Vagina (tissue), 2 donors: ENCODE results near the gene BCL7B. TPM values are rescaled to one million over a fixed set of nuclear protein-coding genes. Genes with fewer than 3 reads are reported as not detected.
"Not testable (repeated sequence)": the region's sequence is repeated elsewhere in the genome, so short reads cannot be mapped to it uniquely, and the experiment has no call there.

ENCODE experiments used
- DNase-seq, 2 donors: peaks; one replicate each; pipeline ENCODE4 v3.0.0-alpha.2; 2017; ENCODE audit errors: extremely low spot score in 2 of 2
- H3K27ac ChIP-seq: fragments of 200-600 bp; sonication (generic); one replicate; pipeline ENCODE4 v1.5.1; 2019
- H3K27me3 ChIP-seq: fragments of 200-600 bp; sonication (generic); one replicate; pipeline ENCODE4 v1.5.1; 2019
- H3K36me3 ChIP-seq, 2 donors: fragments of 200-600 bp; sonication (generic); one replicate each; pipeline ENCODE4 v1.5.1; 2017 to 2019
- H3K4me1 ChIP-seq: fragments of 200-600 bp; sonication (generic); one replicate; pipeline ENCODE4 v1.5.1; 2019
- H3K4me3 ChIP-seq, 2 donors: fragments of 200-600 bp; sonication (generic); 1 replicate in 1 of 2; 2 replicates in 1 of 2; pipeline ENCODE4 v1.5.1; 2016 to 2019
- H3K9me3 ChIP-seq: fragments of 200-600 bp; sonication (generic); one replicate; pipeline ENCODE4 v1.5.1; 2019
- POLR2A ChIP-seq, 2 donors: fragments of 450-650 bp; IDR thresholded peaks; one replicate each; pipeline ENCODE4 v1.6.1; 2017; ENCODE audit warnings: antibody characterized with exemption in 2 of 2, mild to moderate bottlenecking in 2 of 2, moderate library complexity in 2 of 2
- POLR2AphosphoS5 ChIP-seq, 2 donors: sonication (generic); formaldehyde crosslinking; IDR thresholded peaks; one replicate each; pipeline ENCODE4 v1.9.0; 2017; ENCODE audit warnings: antibody characterized with exemption in 2 of 2, mild to moderate bottlenecking in 2 of 2, low read depth in 1 of 2; ENCODE audit not compliant: insufficient read depth in 1 of 2
- intact Hi-C: fragments of 100-400 bp; cut with DNase I; formaldehyde crosslinking; loops from one replicate; pipeline ENCODE4 v1.15.1; 2023
- total RNA-seq: library from RNA; depleted of rRNA; stranded (reverse); fragments of >200 nt; gene quantifications from one replicate; pipeline ENCODE4 v1.2.3, GENCODE V29; 2016
- TF ChIP-seq, protein P1 (sequence below), 3 experiments: fragments of 450-650 bp in 2 of 3; fragments of 200-600 bp in 1 of 3; sonication (generic) in 1 of 3; IDR thresholded peaks; one replicate each; pipeline ENCODE4 v1.5.1; 2017 to 2019; ENCODE audit warnings: antibody characterized with exemption in 3 of 3, mild to moderate bottlenecking in 2 of 3, moderate library complexity in 2 of 3

Gene BCL7B
- total RNA-seq, 1 donor from 2014 or later, result 57.0 TPM

DNA sequence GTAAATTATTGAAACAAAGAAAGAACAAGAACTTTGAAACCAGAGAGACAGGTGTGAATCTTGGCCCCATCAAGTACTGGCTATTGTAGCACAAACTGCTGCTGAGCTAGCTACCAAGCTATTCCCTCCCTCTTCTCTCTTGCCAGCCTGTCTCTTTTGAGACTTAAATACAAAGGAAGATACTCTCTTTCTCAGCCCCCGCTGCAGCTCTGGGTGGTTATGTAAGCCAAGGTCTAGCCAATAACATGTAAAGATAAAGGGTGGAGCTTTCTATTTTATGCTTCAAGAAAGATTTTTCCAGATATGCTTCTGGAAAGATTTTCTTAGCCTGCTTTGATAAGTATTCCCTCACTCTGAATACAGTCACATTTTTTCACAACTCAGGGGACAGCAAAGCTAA, 52.6 kb downstream of the BCL7B start:
- TF ChIP-seq POLR2A (IDR thresholded peaks at IDR 0.05) (no peak), POLR2AphosphoS5 (IDR thresholded peaks at IDR 0.05; ENCODE audit: insufficient read depth in 1 of 2, low read depth in 1 of 2) (no peak)
- TF ChIP-seq, protein P1, sequence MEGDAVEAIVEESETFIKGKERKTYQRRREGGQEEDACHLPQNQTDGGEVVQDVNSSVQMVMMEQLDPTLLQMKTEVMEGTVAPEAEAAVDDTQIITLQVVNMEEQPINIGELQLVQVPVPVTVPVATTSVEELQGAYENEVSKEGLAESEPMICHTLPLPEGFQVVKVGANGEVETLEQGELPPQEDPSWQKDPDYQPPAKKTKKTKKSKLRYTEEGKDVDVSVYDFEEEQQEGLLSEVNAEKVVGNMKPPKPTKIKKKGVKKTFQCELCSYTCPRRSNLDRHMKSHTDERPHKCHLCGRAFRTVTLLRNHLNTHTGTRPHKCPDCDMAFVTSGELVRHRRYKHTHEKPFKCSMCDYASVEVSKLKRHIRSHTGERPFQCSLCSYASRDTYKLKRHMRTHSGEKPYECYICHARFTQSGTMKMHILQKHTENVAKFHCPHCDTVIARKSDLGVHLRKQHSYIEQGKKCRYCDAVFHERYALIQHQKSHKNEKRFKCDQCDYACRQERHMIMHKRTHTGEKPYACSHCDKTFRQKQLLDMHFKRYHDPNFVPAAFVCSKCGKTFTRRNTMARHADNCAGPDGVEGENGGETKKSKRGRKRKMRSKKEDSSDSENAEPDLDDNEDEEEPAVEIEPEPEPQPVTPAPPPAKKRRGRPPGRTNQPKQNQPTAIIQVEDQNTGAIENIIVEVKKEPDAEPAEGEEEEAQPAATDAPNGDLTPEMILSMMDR (IDR thresholded peaks at IDR 0.05), result no peak
- no peaks in the 10 kb centered on the region for H3K4me1 ChIP-seq
- H3K27ac ChIP-seq, result no peak overlapping the region
- DNase-seq, result no peak
- H3K9me3 ChIP-seq, result no peaks in the 10 kb centered on the region
- no peak overlapping the region for H3K4me3 ChIP-seq
- no peaks in the 10 kb centered on the region for H3K27me3 ChIP-seq
- intact Hi-C loops, result no loop called here
- peaks cover 5 to 74% of the 10 kb centered on the region in 2 donors for H3K36me3 ChIP-seq

DNA sequence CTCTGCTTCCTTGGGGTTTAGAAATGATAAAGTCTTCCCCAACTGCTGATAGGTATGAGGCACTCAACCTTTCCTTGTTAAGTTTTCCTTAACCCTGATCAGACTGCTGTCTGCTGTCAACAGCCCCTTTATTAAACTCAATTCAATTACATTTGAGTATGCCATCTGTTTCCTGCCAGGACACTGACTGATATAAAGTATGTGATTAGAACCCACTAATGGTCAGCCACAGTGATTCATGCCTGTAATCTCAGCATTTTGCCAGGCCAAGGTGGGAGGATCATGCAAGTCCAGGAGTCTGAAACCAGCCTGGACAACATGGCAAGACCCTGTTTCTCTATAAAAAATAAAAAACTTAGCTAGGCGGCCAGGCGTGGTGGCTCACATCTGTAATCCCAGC, 53.5 kb downstream of the BCL7B start:
- Histone ChIP-seq H3K27ac (no peak overlapping the region), H3K4me3 (no peak overlapping the region), H3K9me3 (no peaks in the 10 kb centered on the region), H3K4me1 (no peaks in the 10 kb centered on the region), H3K27me3 (no peaks in the 10 kb centered on the region), H3K36me3 (peaks cover 5 to 73% of the 10 kb centered on the region in 2 donors)
- TF ChIP-seq, protein P1 (IDR thresholded peaks at IDR 0.05), result no peak
- no peak for TF ChIP-seq POLR2AphosphoS5 (IDR thresholded peaks at IDR 0.05; ENCODE audit: insufficient read depth in 1 of 2, low read depth in 1 of 2)
- no peak for TF ChIP-seq POLR2A (IDR thresholded peaks at IDR 0.05)
- intact Hi-C loops, result no loop called here
- DNase-seq, result no peak

GRCh38 chr7:73503229-73503628, 54.3 kb downstream of the BCL7B start:
- Histone ChIP-seq H3K9me3 (no peaks in the 10 kb centered on the region), H3K27ac (no peak overlapping the region), H3K4me3 (no peak overlapping the region), H3K27me3 (no peaks in the 10 kb centered on the region), H3K4me1 (no peaks in the 10 kb centered on the region), H3K36me3 (peaks cover 10 to 72% of the 10 kb centered on the region in 2 donors)
- DNase-seq, result no peak
- intact Hi-C loops, result no loop called here
- TF ChIP-seq, protein P1 (IDR thresholded peaks at IDR 0.05), result no peak
- no peak for TF ChIP-seq POLR2A (IDR thresholded peaks at IDR 0.05)
- no peak for TF ChIP-seq POLR2AphosphoS5 (IDR thresholded peaks at IDR 0.05; ENCODE audit: insufficient read depth in 1 of 2, low read depth in 1 of 2)

DNA sequence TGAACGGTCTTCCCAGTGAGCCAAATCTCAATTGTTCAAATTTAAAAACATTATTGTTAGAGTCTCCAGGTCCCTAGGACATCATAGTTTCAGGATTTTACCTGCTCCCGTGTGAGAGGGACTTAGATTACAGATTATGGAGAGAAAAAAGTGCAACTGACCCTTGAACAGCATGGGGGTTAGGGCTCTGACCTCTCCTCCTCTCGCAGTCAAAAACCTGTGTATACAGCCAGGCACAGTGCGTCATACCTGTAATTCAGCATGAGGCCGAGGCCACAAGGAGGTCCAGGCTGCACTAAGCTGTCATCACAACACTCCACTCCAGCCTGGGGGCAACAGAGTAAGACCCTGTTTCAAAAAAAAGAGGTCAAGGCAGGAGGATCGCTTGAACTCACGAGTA, 60.9 kb downstream of the BCL7B start:
- Histone ChIP-seq H3K27ac (no peak overlapping the region), H3K4me1 (no peaks in the 10 kb centered on the region), H3K4me3 (no peak overlapping the region), H3K27me3 (no peaks in the 10 kb centered on the region), H3K36me3 (peaks cover 9 to 89% of the 10 kb centered on the region in 2 donors), H3K9me3 (no peaks in the 10 kb centered on the region)
- DNase-seq, result no peak
- TF ChIP-seq, protein P1 (IDR thresholded peaks at IDR 0.05), result no peak
- TF ChIP-seq POLR2A (IDR thresholded peaks at IDR 0.05), result no peak
- TF ChIP-seq POLR2AphosphoS5 (IDR thresholded peaks at IDR 0.05; ENCODE audit: insufficient read depth in 1 of 2, low read depth in 1 of 2), result no peak
- intact Hi-C loops, result no loop called here

GRCh38 chr7:73495507-73495906, 62.0 kb downstream of the BCL7B start:
- H3K4me3 ChIP-seq, intact Hi-C loops, H3K9me3 ChIP-seq, H3K4me1 ChIP-seq, H3K27me3 ChIP-seq, H3K27ac ChIP-seq, DNase-seq: not testable (repeated sequence)
- H3K36me3 ChIP-seq, result peaks cover 9 to 89% of the 10 kb centered on the region in 2 donors

- Histone ChIP-seq H3K27me3 (no peaks in the 10 kb centered on the region), H3K9me3 (no peaks in the 10 kb centered on the region), H3K4me1 (no peaks in the 10 kb centered on the region), H3K4me3 (no peak overlapping the region), H3K36me3 (peaks cover 2 to 80% of the 10 kb centered on the region in 2 donors), H3K27ac (no peak overlapping the region)
- TF ChIP-seq, protein P1 (IDR thresholded peaks at IDR 0.05), result no peak
- TF ChIP-seq POLR2AphosphoS5 (IDR thresholded peaks at IDR 0.05; ENCODE audit: insufficient read depth in 1 of 2, low read depth in 1 of 2), result no peak
- TF ChIP-seq POLR2A (IDR thresholded peaks at IDR 0.05), result no peak
- intact Hi-C loops, result no loop called here
- no peak for DNase-seq
These were observed 67.5 kb downstream of the BCL7B start for GRCh38 chr7:73489976-73490375.
